HG03521 (cell line): ENCODE results near the gene ATF7IP2.
"Not testable (repeated sequence)": the region's sequence is repeated elsewhere in the genome, so short reads cannot be mapped to it uniquely, and the experiment has no call there.

Source experiments
- ATAC-seq: cut with Tn5 transposase; IDR thresholded peaks from one replicate; pipeline ENCODE4 v1.9.1; 2021; ENCODE audit warnings: mild to moderate bottlenecking, moderate library complexity; ENCODE audit not compliant: unreplicated experiment

Gene ATF7IP2

DNA sequence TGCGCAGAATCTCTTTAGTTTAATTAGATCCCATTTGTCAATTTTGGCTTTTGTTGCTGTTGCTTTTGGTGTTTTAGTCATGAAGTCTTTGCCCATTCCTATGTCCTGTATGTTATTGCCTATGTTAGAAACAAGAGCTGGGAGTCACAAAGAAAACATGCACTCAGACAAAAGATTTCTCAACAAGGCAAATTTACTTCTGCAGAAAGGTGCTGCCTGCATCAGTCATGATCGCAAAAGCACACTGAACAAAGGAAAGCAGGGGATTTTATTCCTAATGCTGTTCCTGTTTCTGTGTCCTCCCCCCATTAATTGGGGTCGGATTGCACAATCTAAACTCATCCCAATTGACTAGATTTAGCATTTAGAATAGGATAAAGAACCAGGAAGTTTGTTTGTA, 55.9 kb downstream of the ATF7IP2 start:
- ATAC-seq = no peak

DNA sequence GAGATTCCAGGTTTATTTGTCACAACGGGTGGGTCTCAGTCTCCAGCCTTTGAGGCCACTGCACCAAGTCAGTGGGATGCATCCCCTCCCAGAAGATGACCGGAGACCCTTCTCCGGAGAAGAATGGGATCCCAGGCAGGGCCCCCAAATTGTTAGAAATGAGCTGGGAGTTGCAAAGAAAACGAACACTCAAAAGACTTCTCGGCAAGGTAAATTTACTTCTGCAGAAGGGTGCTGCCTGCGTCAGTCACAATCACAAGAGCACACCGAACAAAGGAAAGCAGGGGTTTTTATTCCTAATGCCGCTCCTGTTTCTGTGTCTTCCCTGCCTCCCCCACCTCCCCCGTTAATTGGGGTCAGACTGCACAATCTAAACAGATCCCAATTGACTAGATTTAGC, 61.4 kb downstream of the ATF7IP2 start:
- ATAC-seq = no peak

DNA sequence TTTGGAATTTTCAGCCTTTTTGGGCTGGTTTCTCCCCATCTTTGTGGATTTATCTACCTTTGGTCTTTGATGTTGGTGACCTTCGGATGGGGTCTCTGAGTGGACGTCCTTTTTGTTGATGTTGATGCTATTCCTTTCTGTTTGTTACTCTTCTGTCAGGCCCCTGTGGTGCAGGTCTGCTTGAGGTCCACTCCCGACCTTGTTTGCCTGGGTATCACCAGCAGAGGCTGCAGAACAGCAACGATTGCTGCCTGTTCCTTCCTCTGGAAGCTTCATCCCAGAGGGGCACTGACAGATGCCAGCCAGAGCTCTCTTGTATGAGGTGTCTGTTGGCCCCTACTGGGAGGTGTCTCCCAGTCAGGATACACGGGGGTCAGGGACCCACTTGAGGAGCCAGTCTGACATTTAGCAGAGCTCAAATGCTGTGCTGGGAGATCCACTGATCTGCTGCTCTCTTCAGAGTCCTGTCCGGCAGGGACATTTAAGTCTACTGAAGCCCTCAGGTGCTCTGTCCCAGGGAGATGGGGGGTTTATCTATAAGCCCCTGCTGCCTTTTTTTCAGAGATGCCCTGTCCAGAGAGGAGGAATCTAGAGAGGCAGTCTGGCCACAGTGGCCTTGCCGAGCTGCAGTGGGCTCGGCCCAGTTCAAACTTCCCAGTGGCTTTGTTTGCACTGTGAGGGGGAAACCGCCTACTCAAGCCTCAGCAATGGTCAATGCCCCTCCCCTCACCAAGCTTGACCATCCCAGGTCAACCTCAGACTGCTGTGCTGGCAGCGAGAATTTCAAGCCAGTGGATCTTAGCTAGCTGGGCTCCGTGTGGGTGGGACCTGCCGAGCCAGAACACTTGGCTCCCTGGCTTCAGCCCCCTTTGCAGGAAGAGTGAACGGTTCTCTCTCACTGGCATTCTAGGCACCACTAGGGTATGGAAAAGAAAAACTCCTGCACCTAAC, 66.6 kb downstream of the ATF7IP2 start:
- ATAC-seq = not testable (repeated sequence)

DNA sequence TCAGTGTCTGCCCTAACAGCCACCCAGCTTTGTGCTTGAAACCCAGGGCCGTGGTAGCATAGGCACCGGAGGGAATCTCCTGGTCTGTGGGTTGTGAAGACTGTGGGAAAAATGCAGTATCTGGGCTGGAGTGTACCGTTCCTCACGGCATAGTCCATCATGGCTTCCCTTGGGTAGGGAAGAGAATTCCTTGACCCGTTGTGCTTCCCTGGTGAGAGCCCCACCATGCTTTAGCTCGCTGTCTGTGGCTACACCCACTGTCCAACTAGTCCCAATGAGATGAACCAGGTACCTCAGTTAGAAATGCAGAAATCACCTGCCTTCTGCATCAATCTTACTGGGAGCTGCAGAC, 67.3 kb downstream of the ATF7IP2 start:
- no peak for ATAC-seq

DNA sequence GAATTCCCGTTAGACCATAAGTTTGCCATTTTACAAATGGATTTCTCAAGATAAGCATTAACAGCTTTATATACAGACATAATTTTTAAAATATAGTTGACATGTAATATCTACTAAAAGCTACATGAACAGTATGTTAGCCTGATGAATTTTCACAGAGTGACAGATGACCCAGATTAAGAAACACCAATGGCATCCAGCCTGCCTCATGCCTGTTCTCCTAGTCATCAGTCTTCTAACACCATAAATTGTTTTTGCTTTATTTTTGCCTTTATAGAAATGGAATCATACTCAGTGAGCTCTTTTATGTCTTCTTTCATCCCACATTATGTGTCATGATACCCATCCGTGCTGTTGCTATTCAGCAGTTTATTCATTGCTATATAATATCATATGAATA, 80.0 kb downstream of the ATF7IP2 start:
- ATAC-seq = no peak

DNA sequence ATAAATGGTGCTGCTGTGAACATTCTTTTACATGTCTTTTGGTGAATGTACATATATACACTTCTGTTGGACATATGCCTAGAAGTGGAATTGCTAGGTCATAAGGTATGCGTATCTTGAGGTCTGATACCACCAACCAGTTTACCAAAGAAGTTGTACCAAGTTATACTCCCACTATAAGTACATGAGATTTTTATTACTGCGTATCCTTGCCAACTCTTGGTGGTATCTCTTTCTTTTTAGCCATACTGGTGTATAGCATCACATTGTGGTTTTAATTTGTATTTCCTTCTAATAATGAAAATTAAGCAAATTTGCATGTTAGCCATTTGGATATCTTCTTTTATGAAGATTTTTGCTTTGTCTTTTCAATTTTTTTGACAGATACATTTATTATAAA, 80.5 kb downstream of the ATF7IP2 start:
- no peak for ATAC-seq

DNA sequence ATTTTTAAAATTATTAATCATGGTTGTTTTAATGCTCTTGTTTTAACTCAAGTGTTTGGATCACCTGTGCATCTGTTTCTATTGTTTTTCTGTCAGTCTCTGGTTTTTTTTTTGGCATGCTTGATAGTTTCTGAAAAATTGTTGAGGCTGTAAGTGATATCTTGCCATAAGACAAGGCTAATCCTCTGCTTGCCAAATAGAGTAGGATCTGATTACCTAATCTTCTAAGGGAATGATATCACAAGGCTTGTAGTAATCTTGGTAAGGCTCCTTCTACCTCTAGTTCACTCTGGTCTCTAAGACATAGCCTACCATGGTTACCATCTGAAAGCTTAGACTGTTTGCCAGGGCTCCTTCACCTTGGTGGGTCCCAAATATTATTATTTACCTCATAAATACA, 81.0 kb downstream of the ATF7IP2 start:
- ATAC-seq = no peak

DNA sequence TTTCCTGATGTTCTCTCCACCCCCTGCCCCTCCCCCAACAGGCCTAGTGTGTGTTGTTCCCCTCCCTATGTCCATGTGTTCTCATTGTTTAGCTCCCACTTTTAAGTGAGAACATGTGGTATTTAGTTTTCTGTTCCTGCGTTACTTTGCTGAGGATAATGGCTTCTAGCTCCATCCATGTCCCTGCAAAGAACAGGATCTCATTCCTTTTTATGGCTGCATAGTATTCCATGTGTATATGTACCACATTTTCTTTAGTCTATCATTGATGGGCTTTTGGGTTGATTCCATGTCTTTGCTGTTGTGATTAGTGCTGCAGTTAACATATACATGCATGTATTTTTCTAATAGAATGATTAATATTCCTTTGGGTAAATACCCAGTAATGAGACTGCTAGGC, 90.8 kb downstream of the ATF7IP2 start:
- not testable (repeated sequence) for ATAC-seq

DNA sequence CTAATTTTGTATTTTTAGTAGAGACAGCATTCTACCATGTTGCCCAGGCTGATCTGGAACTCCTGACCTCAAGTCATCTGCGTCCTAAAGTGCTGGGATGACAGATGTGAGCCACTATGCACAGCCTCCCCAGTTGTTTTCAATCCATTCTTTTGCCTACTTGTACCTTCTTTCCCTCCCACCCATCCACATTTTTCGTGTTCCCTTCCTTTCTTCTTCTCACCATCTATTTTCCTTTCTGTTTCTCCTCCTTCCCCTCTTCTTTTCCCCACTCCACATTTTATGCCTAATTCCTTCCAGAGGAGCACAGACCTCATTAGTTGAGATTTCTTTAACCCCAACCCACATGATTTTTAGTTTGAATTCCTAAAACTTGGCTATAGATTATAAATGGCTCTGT, 94.3 kb downstream of the ATF7IP2 start:
- no peak for ATAC-seq

DNA sequence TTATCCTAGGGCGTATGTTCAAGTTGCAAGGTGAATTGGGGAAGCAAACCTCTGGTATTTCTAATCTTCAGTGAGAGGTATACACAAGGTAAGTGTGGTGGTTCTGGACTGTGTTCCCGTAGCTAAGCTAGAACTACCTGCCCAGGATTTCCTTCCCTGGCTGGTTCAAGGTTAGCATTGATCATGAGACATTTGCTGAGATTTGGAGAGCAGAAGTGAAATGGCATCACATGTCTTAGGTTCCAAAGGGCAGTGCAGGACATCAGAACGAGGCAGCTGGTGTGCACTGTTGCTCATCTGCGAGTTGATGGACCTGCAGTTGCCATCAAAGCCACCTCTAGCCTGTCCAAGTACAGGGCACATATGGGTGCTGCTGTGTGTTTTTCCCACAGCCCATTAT, 99.3 kb downstream of the ATF7IP2 start:
- ATAC-seq = no peak

DNA sequence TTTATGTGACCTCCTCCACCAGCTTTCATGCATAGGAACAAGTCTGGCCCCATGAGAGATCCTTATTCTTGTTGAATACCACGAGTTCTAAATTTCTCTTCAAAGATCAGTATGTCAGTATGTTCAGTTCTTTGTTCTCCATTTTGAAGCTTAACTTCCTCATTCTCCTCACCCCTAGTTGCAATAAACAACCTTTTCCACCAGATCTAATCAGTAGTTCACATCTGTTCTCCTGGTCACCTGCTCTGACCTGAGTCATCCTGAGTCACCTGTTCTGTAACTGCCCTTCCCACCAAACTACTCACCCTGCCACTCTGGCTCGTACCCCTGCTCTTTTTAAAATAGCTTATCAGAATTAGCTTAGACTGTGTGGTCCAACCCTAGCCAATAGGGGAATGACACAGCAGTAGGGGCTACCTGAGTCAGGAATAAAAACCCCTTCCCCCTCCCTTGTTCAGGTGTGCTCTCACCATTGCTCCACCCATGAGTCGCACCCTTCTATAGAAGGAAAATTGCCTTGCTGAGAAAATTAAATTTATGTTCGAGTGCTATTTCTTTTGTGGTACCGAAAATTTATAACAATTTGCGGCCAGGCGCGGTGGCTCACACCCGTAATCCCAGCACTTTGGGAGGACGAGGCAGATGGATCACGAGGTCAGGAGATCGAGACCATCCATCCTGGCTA, 100.0 kb downstream of the ATF7IP2 start:
- ATAC-seq = no peak

DNA sequence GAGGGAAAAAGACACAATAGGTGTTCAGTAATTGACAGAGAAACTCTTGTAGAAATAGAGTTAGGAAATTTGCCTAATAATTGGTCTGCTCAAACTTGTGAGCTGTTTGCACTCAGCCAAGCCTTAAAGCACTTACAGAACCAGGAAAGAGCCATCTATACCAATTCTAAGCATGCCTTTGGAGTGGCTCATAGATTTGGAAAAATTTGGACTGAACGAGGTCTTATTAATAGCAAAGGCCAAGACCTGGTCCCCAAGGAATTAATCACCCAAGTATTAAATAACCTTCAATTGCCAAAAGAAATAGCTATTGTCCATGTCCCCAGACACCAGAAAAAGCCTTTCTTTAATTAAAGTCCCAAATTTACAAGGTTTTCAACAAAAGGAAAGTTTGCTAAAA, 104.3 kb downstream of the ATF7IP2 start:
- no peak for ATAC-seq

DNA sequence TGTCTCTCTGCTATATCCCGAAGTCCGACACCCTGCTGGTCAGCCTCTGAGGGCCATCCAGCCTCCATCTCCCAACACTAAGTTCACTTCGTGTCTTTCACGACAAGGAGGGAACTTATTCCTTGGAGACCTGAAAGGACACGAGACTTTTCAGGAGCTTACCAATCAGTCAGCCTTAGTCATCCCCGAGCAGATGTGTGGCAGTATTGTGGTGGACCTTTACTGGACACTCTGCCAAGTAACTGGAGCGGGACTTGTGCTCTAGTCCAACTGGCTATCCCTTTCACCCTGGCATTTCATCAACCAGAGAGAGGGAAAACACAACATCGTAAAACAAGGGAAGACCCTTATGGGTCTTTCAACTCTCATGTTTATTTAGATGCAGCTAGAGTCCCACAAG, 107.4 kb downstream of the ATF7IP2 start:
- ATAC-seq = no peak

DNA sequence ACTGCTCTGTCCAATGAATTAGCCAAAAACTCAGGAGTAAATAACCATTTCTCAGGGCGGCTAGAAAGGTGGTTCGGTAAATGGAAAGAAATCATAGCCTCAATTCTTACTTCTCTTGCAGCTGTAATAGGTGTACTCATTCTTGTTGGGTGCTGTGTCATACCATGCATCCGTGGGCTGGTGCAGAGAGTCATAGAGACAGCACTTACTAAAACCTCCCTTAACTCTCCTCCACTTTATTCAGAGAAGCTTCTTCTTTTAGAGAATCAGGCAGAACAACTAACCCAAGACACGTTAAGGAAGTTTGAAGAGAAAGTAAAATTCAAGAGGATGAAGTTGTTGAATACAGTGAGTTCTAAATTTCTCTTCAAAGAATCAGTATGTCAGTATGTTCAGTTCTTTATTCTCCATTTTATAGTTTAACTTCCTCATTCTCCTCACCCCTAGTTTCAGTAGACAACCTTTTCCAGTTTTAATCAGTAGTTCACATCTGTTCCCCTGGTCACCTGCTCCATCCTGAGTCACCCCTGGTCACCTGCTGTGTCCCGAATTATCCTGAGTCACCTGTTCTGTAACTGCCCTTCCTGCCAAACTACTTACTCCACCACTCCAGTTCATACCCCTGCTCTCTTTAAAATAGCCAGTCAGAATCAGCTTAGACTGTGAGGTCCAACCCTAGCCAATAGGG, 108.6 kb downstream of the ATF7IP2 start:
- no peak for ATAC-seq

DNA sequence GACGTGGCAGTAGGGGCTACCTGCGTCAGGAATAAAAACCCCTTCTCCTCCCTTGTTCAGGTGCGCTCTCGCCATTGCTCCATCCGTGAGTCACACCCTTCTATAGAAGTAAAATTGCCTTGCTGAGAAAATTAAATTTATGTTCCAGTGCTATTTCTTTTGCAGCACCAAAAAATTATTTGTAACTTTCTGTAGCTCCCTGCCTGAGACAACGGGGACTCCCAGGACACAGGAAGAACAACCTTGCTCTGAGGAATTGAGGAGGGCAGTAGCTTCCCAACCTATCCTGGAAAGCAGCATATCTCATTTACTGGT, 109.1 kb downstream of the ATF7IP2 start:
- no peak for ATAC-seq

DNA sequence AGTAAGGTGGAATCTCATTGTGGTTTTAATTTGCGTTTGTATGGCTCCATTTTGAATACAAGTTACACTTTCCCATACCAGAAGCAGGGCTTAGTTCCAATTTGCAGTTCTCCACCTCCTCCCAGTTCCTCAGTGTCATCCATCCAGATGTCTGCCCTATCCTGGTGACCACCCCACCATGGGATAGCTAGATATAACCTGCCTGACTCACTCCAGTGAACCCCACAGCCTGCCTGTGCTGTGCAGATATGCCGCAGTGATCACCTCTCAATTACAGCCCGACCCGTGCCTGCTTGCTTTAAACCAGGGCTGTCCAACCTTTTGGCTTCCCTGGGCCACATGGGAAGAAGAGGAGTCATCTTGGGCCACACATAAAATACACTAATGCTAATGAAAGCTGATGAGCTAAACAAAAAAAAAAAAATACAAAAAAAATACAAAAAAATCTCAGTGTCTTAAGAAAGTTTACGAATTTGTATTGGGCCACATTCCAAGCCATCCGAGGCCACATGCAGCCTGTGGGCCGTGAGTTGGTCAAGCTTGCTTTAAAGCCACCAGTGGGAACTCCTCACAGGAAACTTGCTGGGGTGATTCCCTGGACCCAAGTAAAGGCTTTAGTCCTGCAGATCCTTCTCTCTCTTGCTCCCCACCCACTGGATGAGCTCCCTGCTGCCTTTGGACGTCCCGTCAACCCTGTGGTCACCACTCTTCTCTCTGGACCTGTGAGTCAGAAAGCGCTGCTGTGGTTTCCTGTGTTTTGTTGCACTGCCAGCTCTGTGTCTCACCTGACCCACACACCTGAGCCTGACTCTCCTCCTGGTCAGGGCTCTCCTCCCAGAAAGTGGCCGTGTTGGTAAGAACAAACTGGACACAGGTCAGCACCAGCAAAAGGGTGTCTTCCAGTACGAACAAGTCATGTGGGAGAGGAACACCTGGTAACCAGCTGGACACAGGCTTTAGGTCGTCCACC, 111.6 kb downstream of the ATF7IP2 start:
- ATAC-seq = no peak

DNA sequence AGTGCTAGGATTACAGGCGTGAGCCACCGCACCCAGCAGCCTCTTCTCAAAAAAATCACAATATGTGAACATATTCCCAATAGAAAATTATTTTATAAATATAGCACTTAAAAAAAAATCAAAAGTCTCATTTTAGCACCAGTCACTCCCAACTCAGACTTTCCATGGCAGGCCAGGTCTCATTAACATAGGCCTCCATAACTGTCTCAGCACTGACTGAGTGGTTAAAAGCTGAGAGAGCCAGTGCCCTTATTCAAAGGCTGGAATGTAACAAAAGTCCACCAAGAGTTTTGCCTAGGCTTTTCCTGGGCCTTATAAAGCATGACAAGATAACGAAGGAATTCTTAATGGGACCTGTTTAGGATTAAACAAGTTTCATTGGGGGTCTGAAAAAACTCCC, 114.7 kb downstream of the ATF7IP2 start:
- no peak for ATAC-seq

DNA sequence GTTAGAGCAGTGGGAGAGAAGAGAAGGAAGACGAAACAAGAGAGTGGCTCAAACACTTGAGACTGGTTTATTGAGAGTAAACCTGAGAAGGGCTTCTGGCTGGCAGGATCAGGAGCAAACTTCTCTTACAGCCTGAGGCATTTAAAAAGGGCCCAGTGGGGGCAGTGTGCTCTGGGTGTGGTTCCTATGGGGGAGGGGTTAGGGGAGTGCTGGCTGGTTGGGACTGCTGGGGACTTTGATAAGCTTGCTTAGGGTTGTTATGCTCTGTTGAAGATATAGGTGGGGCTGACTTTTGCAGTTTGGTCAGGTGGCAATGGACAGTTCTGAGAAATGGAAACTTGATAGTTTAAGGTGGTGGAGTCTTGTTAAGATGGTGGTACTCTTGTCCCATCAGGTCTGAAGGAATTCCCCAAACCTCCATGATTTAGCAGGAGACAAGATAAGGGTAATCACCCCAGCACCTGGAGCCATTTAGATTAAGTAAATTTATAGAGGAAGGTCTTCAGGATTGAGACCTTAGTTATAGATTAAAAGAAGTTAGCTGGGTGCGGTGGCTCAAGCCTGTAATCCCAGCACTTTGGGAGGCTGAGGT, 115.3 kb downstream of the ATF7IP2 start:
- no peak for ATAC-seq

DNA sequence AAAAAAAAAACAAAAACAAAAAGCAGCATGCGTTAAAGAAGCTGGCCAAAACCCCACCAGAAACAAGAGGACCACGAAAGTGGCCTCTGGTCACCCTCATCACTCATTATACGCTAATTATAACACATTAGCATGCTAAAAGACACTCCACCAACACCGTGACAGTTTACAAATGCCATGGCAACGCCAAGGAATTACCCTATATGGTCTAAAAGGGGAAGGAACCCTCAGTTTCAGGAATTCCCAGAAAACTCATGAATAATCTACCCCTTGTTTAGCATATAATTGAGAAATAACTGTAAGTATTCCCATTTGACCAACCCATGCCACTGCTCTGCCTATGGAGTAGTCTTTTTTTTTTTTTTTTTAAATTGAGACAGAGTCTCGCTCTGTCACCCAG, 116.9 kb downstream of the ATF7IP2 start:
- ATAC-seq = no peak

DNA sequence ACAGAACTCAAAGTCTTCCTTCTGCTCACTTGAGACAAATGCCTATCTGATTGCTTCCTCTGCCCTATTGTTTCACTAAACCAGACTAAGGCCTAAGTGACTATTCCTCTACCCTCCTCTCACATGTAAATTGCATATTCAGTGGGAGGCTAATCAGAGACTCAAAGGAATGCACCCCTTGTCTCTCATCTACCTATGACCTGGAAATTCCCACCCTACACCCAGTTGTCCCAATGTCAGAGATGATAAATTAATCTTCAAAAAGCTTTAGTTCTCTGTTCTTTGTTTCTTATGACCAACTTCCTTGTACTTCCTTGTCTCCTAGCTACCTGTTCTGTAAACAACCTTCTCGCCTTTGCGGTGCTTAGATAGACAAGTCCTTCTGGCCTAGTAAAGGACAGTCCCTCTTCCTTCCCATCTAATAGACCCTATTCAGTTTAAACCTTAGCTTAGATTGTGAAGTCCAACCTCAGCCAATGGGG, 118.6 kb downstream of the ATF7IP2 start:
- ATAC-seq = no peak
